ENCODE data around the gene PDGFD.

DNA sequence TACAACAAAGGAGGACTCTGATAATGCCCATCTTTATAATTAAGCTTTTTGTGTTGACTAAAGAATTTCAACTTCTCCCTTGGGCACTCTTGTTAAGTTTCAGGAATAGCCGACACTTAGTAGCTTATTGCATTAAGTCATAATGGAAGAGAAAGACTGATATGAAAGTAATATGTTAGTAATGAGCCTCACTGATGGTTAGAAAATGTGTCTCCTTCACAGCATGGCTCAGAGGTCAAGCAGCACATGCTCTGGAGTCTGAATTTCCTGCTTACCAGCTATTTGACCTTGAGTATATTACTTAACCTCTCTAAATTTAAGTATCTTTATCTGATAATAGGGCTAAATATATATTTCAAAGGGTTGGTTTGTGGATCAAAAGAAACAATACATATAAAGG is 39.0 kb downstream of the PDGFD start:
- TF ChIP-seq, protein P1, sequence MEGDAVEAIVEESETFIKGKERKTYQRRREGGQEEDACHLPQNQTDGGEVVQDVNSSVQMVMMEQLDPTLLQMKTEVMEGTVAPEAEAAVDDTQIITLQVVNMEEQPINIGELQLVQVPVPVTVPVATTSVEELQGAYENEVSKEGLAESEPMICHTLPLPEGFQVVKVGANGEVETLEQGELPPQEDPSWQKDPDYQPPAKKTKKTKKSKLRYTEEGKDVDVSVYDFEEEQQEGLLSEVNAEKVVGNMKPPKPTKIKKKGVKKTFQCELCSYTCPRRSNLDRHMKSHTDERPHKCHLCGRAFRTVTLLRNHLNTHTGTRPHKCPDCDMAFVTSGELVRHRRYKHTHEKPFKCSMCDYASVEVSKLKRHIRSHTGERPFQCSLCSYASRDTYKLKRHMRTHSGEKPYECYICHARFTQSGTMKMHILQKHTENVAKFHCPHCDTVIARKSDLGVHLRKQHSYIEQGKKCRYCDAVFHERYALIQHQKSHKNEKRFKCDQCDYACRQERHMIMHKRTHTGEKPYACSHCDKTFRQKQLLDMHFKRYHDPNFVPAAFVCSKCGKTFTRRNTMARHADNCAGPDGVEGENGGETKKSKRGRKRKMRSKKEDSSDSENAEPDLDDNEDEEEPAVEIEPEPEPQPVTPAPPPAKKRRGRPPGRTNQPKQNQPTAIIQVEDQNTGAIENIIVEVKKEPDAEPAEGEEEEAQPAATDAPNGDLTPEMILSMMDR (IDR thresholded peaks at IDR 0.05; ENCODE audit: poor library complexity, severe bottlenecking), result no peak
- TF ChIP-seq MXI1 (conservative IDR thresholded peaks at IDR 0.05; ENCODE audit: poor library complexity, severe bottlenecking) (no peak), POLR2AphosphoS5 (IDR thresholded peaks at IDR 0.05) (no peak), EZH2 (IDR thresholded peaks at IDR 0.05; ENCODE audit: borderline replicate concordance, insufficient read depth, low read length, poor library complexity, severe bottlenecking) (no peak), EP300 (conservative IDR thresholded peaks at IDR 0.05; ENCODE audit: poor library complexity, severe bottlenecking) (no peak)
- TF ChIP-seq, protein P2, sequence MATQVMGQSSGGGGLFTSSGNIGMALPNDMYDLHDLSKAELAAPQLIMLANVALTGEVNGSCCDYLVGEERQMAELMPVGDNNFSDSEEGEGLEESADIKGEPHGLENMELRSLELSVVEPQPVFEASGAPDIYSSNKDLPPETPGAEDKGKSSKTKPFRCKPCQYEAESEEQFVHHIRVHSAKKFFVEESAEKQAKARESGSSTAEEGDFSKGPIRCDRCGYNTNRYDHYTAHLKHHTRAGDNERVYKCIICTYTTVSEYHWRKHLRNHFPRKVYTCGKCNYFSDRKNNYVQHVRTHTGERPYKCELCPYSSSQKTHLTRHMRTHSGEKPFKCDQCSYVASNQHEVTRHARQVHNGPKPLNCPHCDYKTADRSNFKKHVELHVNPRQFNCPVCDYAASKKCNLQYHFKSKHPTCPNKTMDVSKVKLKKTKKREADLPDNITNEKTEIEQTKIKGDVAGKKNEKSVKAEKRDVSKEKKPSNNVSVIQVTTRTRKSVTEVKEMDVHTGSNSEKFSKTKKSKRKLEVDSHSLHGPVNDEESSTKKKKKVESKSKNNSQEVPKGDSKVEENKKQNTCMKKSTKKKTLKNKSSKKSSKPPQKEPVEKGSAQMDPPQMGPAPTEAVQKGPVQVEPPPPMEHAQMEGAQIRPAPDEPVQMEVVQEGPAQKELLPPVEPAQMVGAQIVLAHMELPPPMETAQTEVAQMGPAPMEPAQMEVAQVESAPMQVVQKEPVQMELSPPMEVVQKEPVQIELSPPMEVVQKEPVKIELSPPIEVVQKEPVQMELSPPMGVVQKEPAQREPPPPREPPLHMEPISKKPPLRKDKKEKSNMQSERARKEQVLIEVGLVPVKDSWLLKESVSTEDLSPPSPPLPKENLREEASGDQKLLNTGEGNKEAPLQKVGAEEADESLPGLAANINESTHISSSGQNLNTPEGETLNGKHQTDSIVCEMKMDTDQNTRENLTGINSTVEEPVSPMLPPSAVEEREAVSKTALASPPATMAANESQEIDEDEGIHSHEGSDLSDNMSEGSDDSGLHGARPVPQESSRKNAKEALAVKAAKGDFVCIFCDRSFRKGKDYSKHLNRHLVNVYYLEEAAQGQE (IDR thresholded peaks at IDR 0.05; ENCODE audit: borderline replicate concordance), result no peak

Data from neural cell (in vitro differentiated cells).